Measurements from ENCODE around the gene FANCC. TPM values are rescaled to one million over a fixed set of nuclear protein-coding genes. Genes with fewer than 3 reads are reported as not detected.
"Not testable (repeated sequence)": the region's sequence is repeated elsewhere in the genome, so short reads cannot be mapped to it uniquely, and the experiment has no call there.

FANCC gene
- total and polyA plus RNA-seq, 9 donors, result 9.8 to 16.4 (median 15.0) TPM

GRCh38 chr9:95307538-95307937, 10.0 kb downstream of the FANCC start:
- no peaks in the 10 kb centered on the region for H3K9me3 ChIP-seq (replicated peaks; ENCODE audit: control insufficient read depth, low read depth, low read length)
- no peaks in the 10 kb centered on the region for H3K4me1 ChIP-seq (ENCODE audit: control insufficient read depth, insufficient read depth, low read length)
- no peak overlapping the region for H3K27ac ChIP-seq (ENCODE audit: low read length)
- H3K4me3 ChIP-seq (ENCODE audit: low read length), result no peak overlapping the region
- no peak for DNase-seq
- peaks cover under 1% of the 10 kb centered on the region for H3K36me3 ChIP-seq (ENCODE audit: control insufficient read depth, insufficient read depth, low read length)
- H3K27me3 ChIP-seq (ENCODE audit: control insufficient read depth, insufficient read depth, low read length), result no peaks in the 10 kb centered on the region

GRCh38 chr9:95306819-95307218, 10.7 kb downstream of the FANCC start:
- H3K4me1 ChIP-seq (ENCODE audit: control insufficient read depth, insufficient read depth, low read length), result no peaks in the 10 kb centered on the region
- H3K27me3 ChIP-seq (ENCODE audit: control insufficient read depth, insufficient read depth, low read length), result no peaks in the 10 kb centered on the region
- H3K27ac ChIP-seq (ENCODE audit: low read length), result no peak overlapping the region
- no peaks in the 10 kb centered on the region for H3K9me3 ChIP-seq (replicated peaks; ENCODE audit: control insufficient read depth, low read depth, low read length)
- H3K4me3 ChIP-seq (ENCODE audit: low read length), result no peak overlapping the region
- DNase-seq, result no peak
- 100% methylated on average over 2 of the region's 6 CpGs for WGBS (ENCODE audit: insufficient coverage)
- H3K36me3 ChIP-seq (ENCODE audit: control insufficient read depth, insufficient read depth, low read length), result peaks cover 3% of the 10 kb centered on the region

GRCh38 chr9:95305770-95306492, 11.6 kb downstream of the FANCC start:
- DNase-seq, result peak; percentile 28
- H3K4me1 ChIP-seq (ENCODE audit: control insufficient read depth, insufficient read depth, low read length), result no peaks in the 10 kb centered on the region
- H3K9me3 ChIP-seq (replicated peaks; ENCODE audit: control insufficient read depth, low read depth, low read length), result no peaks in the 10 kb centered on the region
- H3K27ac ChIP-seq (ENCODE audit: low read length), result no peak overlapping the region
- no peaks in the 10 kb centered on the region for H3K27me3 ChIP-seq (ENCODE audit: control insufficient read depth, insufficient read depth, low read length)
- peaks cover 3% of the 10 kb centered on the region for H3K36me3 ChIP-seq (ENCODE audit: control insufficient read depth, insufficient read depth, low read length)
- H3K4me3 ChIP-seq (ENCODE audit: low read length), result no peak overlapping the region
- WGBS (ENCODE audit: insufficient coverage), result 79% methylated on average over 3 of the region's 3 CpGs

- 100% methylated on average over 3 of the region's 5 CpGs for WGBS (ENCODE audit: insufficient coverage)
- H3K4me3 ChIP-seq (ENCODE audit: low read length), result no peak overlapping the region
- peaks cover 3% of the 10 kb centered on the region for H3K36me3 ChIP-seq (ENCODE audit: control insufficient read depth, insufficient read depth, low read length)
- no peak for DNase-seq
- H3K27ac ChIP-seq (ENCODE audit: low read length), result no peak overlapping the region
- H3K27me3 ChIP-seq (ENCODE audit: control insufficient read depth, insufficient read depth, low read length), result no peaks in the 10 kb centered on the region
- no peaks in the 10 kb centered on the region for H3K9me3 ChIP-seq (replicated peaks; ENCODE audit: control insufficient read depth, low read depth, low read length)
- H3K4me1 ChIP-seq (ENCODE audit: control insufficient read depth, insufficient read depth, low read length), result no peaks in the 10 kb centered on the region
Observed at GRCh38 chr9:95302479-95302878, 15.0 kb downstream of the FANCC start.

- Histone ChIP-seq H3K4me1 (ENCODE audit: control insufficient read depth, insufficient read depth, low read length) (no peaks in the 10 kb centered on the region), H3K27me3 (ENCODE audit: control insufficient read depth, insufficient read depth, low read length) (no peaks in the 10 kb centered on the region), H3K27ac (ENCODE audit: low read length) (no peak overlapping the region), H3K36me3 (ENCODE audit: control insufficient read depth, insufficient read depth, low read length) (peaks cover 3% of the 10 kb centered on the region), H3K9me3 (replicated peaks; ENCODE audit: control insufficient read depth, low read depth, low read length) (no peaks in the 10 kb centered on the region), H3K4me3 (ENCODE audit: low read length) (no peak overlapping the region)
- no CpG with 5 or more reads among the region's 1 CpG for WGBS (ENCODE audit: insufficient coverage)
- DNase-seq, result no peak
Observed at GRCh38 chr9:95297760-95298159, 19.7 kb downstream of the FANCC start.

- Histone ChIP-seq H3K9me3 (replicated peaks; ENCODE audit: control insufficient read depth, low read depth, low read length) (no peaks in the 10 kb centered on the region), H3K36me3 (ENCODE audit: control insufficient read depth, insufficient read depth, low read length) (no peaks in the 10 kb centered on the region), H3K27ac (ENCODE audit: low read length) (no peak overlapping the region), H3K4me1 (ENCODE audit: control insufficient read depth, insufficient read depth, low read length) (no peaks in the 10 kb centered on the region), H3K27me3 (ENCODE audit: control insufficient read depth, insufficient read depth, low read length) (no peaks in the 10 kb centered on the region), H3K4me3 (ENCODE audit: low read length) (no peak overlapping the region)
- WGBS (ENCODE audit: insufficient coverage), result no CpG with 5 or more reads among the region's 3 CpGs
- DNase-seq, result no peak
Observed at GRCh38 chr9:95297316-95297715, 20.2 kb downstream of the FANCC start.

- Histone ChIP-seq H3K27me3 (ENCODE audit: control insufficient read depth, insufficient read depth, low read length) (no peaks in the 10 kb centered on the region), H3K9me3 (replicated peaks; ENCODE audit: control insufficient read depth, low read depth, low read length) (no peaks in the 10 kb centered on the region), H3K4me1 (ENCODE audit: control insufficient read depth, insufficient read depth, low read length) (no peaks in the 10 kb centered on the region), H3K36me3 (ENCODE audit: control insufficient read depth, insufficient read depth, low read length) (no peaks in the 10 kb centered on the region), H3K27ac (ENCODE audit: low read length) (no peak overlapping the region), H3K4me3 (ENCODE audit: low read length) (no peak overlapping the region)
- DNase-seq, result no peak
- WGBS (ENCODE audit: insufficient coverage), result no CpG with 5 or more reads among the region's 1 CpG
Observed at GRCh38 chr9:95296761-95297160, 20.7 kb downstream of the FANCC start.

GRCh38 chr9:95293296-95293695, 24.2 kb downstream of the FANCC start:
- not testable (repeated sequence) for H3K36me3 ChIP-seq (ENCODE audit: control insufficient read depth, insufficient read depth, low read length); H3K4me3 ChIP-seq (ENCODE audit: low read length); H3K4me1 ChIP-seq (ENCODE audit: control insufficient read depth, insufficient read depth, low read length); H3K9me3 ChIP-seq (replicated peaks; ENCODE audit: control insufficient read depth, low read depth, low read length); H3K27ac ChIP-seq (ENCODE audit: low read length); H3K27me3 ChIP-seq (ENCODE audit: control insufficient read depth, insufficient read depth, low read length); DNase-seq
- WGBS (ENCODE audit: insufficient coverage), result 92% methylated on average over 2 of the region's 6 CpGs

- Histone ChIP-seq H3K4me3 (ENCODE audit: low read length) (no peak overlapping the region), H3K4me1 (ENCODE audit: control insufficient read depth, insufficient read depth, low read length) (no peaks in the 10 kb centered on the region), H3K27ac (ENCODE audit: low read length) (no peak overlapping the region), H3K9me3 (replicated peaks; ENCODE audit: control insufficient read depth, low read depth, low read length) (no peaks in the 10 kb centered on the region), H3K36me3 (ENCODE audit: control insufficient read depth, insufficient read depth, low read length) (no peaks in the 10 kb centered on the region), H3K27me3 (ENCODE audit: control insufficient read depth, insufficient read depth, low read length) (no peaks in the 10 kb centered on the region)
- no peak for DNase-seq
- WGBS (ENCODE audit: insufficient coverage), result 96% methylated on average over 40 of the region's 41 CpGs
Observed at GRCh38 chr9:95292226-95292625, 25.3 kb downstream of the FANCC start.

GRCh38 chr9:95286151-95286550, 31.4 kb downstream of the FANCC start:
- no peaks in the 10 kb centered on the region for H3K9me3 ChIP-seq (replicated peaks; ENCODE audit: control insufficient read depth, low read depth, low read length)
- no peak overlapping the region for H3K4me3 ChIP-seq (ENCODE audit: low read length)
- H3K36me3 ChIP-seq (ENCODE audit: control insufficient read depth, insufficient read depth, low read length), result no peaks in the 10 kb centered on the region
- H3K27ac ChIP-seq (ENCODE audit: low read length), result no peak overlapping the region
- no peaks in the 10 kb centered on the region for H3K27me3 ChIP-seq (ENCODE audit: control insufficient read depth, insufficient read depth, low read length)
- no CpG with 5 or more reads among the region's 2 CpGs for WGBS (ENCODE audit: insufficient coverage)
- H3K4me1 ChIP-seq (ENCODE audit: control insufficient read depth, insufficient read depth, low read length), result no peaks in the 10 kb centered on the region
- DNase-seq, result peak; percentile 32

- H3K27ac ChIP-seq (ENCODE audit: low read length), result no peak overlapping the region
- no peaks in the 10 kb centered on the region for H3K36me3 ChIP-seq (ENCODE audit: control insufficient read depth, insufficient read depth, low read length)
- H3K4me1 ChIP-seq (ENCODE audit: control insufficient read depth, insufficient read depth, low read length), result no peaks in the 10 kb centered on the region
- H3K27me3 ChIP-seq (ENCODE audit: control insufficient read depth, insufficient read depth, low read length), result no peaks in the 10 kb centered on the region
- H3K9me3 ChIP-seq (replicated peaks; ENCODE audit: control insufficient read depth, low read depth, low read length), result no peaks in the 10 kb centered on the region
- no CpG with 5 or more reads among the region's 1 CpG for WGBS (ENCODE audit: insufficient coverage)
- H3K4me3 ChIP-seq (ENCODE audit: low read length), result no peak overlapping the region
- no peak for DNase-seq
Observed at GRCh38 chr9:95285307-95285706, 32.2 kb downstream of the FANCC start.
